ENCODE results near the gene FNBP1L.

The FNBP1L gene

DNA sequence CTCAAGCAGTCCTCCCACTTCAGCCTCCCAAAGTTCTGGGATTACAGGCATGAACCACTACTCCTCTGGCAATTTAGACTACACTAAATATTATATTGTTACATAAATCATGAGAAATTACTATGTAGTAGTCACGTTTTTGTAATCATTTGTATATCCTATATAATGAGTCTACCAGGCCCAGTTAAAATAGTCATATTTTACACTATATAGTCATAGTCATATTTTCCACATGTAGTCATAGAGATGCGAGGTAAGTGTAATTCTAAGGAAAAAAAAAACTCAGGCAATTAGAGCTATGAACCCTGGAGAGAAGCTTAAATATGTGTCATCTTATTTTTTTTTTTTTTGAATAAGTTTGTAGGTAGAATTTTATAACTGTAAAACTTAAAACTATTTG is 90.0 kb downstream of the FNBP1L start:
- no peak for DNase-seq

GRCh38 chr1:93541045-93541444 is 93.1 kb downstream of the FNBP1L start:
- no peak for DNase-seq

- DNase-seq: no peak
Measured at GRCh38 chr1:93542398-93542797, 94.5 kb downstream of the FNBP1L start.

DNA sequence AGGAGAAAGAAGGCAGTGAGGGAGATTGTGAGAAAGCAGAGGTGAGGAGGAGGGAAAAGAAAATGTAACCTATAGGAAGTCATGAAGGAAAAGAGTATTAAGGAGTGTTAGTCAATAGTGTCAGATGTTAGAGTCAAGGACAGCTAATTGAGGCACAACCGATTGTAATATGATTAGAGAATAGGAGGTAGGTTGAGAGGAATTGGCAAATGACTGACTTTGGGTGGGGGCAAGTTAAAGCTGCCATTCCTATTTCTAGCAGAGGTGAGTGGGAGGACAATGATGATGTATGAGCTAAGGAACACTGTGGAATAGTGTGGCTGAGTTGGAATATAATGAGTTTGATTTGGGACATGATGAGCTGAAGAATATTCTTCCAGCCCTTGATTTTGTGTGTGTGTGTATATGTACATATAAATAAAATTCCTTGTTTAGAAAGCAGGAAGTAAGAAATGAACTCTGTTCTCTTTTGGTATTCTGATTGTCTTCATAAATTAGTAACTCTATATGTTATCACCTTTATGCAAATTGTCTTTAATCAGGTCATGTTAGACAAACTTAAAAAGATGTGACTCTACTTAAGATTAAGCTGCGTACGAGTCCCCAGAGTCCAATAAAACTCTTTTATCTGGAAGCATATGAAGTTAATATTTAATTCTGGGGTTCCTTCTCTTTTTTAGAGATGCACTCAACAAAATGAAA is 98.4 kb downstream of the FNBP1L start:
- DNase-seq: no peak

GRCh38 chr1:93549131-93549530 is 101.2 kb downstream of the FNBP1L start:
- DNase-seq: no peak

DNA sequence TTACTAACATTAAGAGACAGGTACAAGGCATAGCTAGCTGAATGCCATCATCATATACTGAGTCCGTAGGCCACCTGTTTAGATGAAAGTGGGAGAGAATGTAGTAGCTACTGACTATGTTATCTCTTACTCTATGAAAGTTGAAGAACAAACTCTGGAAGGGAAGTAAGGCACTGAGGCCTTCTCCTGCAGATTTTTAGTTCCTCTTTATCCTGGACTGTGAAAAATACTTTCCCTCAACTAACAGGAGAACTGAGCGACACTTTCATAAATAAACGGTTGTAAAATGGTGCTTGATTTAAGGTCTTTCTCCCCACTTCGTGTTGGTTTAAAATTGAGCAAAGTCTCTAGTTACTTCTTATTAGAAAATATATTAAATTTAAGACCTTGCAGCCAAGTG is 101.9 kb downstream of the FNBP1L start:
- no peak for DNase-seq

DNA sequence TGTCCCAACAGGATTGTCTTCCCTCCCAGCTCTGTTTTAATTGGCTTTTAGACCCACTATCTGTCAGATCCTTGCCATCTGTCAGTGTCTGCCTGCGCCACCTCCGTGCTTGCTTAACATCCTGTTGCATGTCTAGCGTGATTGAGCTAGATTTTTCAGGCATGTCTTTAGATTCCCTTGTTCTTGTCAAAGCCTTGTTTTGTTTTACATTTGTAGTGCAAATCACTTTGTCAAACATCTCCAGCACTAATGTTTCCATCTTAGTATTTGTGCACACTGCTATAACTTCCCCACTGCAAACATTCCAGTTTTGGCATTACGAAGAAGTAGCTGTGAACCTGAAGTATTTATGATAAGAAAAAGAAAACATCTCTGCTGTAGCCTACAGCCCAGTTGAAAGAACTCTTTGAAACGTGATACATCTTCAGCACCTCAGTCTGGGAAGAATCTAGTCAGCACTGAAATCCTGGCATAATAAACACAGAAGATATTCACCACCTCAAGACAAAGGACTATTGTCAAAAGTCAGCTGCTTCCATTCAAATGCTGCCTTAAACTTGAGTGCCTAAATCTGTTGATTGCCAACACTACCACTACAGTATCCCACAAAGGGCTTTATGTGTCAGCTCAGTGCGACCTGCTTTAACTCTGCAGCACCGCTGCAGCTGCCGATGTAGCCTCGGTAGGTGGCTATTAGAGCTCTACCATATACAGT is 105.0 kb downstream of the FNBP1L start:
- no peak for DNase-seq

- DNase-seq: peak; percentile 74
Measured at GRCh38 chr1:93553886-93554490, 106.1 kb downstream of the FNBP1L start.

- no peak for DNase-seq
Measured at GRCh38 chr1:93554883-93555872, 107.3 kb downstream of the FNBP1L start.

GRCh38 chr1:93556291-93556690 is 108.4 kb downstream of the FNBP1L start:
- DNase-seq: peak; percentile 70

DNA sequence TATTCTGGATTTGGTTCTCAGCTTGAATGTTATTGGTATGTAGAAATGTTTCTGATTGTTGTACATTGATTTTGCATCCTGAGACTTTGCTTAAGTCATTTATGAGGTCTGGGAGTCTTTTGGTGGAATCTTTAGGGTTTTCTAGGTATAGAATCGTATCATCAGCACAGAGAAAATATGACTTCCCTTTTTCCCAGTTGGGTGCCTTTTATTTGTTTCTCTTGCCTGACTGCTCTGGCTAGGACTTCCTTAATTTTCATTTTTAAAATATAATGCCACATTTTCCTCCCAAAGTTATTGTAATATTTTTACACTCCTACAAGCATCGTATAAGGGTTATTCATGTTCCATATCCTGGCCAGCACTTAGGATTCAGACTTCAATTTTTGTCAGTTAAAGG is 111.1 kb downstream of the FNBP1L start:
- DNase-seq: no peak

DNA sequence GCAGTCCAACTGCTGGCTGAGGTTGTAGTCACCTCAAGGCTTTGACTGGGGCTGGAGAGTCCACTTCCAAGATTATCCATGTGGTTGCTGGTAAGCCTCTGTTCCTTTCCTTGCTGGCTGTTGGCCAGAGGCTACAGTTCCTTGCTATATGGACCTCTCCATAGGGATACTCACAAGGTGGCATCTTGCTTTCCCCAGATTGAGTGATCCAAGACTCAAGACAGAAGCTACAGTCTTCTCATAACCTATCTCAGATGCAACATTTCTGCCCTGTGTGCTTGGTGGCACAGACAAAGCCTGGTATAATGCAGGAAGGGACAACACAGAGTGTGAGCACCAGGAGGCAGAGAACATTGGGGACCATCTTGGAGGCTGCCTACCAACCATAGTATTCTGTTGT is 111.8 kb downstream of the FNBP1L start:
- no peak for DNase-seq

DNA sequence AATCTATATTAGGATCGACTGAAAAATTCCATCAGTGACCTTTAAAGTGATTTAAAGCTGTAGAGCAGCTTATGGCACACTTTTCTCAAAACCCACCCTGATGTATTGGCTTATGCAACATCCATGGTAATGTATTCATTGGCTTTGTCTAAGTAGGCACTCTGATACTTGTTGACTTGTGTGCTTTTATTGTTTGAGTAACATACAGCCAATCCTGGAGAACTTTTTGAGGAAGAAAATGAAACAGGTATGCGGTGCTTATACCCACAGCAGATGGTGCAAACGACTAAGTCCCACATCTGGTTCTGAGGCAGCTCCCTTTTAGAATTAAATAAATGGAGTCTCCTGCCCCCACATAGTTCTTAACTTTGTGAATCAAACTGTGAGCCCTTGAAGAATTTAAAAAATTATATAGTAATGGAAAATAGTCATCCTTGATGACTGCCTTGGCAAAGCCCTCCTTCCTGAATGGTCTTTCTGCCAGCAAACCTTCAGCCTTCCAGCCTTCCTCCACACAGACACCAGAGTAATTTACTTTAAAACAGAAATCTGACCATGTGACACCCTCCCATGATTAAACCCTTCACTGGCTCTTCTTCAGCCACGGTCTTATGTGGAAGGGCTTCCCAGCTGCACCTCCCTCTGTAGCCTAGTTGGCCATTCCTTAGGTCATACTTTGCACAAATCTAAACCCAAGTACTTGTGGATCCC is 117.7 kb downstream of the FNBP1L start:
- no peak for DNase-seq

GRCh38 chr1:93566227-93566626 is 118.3 kb downstream of the FNBP1L start:
- no peak for DNase-seq

DNA sequence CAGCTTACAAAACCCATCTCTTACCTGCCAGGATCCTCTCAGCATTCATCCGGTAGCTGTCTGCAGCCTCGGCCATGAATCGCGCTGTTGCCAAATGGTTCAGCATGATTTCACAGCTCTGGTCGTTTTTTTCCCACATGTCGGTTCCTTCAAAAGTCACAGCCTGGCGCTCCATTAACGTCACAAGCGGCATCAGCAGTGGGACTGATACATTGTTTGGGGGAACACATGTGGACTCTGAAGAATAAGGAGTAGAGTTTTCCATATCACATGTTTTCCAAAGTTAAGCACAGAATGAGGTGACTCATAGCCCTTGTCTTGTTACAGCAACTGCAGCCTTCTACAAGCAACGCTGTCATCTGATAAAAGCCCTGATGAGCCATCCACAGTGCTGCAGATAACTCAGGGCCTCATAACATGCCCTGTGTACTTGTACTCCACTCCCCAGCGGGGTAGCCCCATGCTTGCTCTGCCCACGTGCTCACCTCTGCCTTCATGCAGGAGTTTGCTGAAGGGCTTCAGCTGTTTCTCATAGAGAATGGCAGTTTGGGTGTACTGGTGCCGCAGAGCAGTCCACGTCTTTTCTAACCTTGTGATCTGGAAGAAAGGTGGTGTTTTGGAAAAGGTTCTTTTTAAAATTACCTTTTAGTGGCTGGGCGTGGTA is 119.5 kb downstream of the FNBP1L start:
- no peak for DNase-seq

- DNase-seq: no peak
Measured at GRCh38 chr1:93569489-93569888, 121.6 kb downstream of the FNBP1L start.

- DNase-seq: no peak
Measured at GRCh38 chr1:93571623-93572310, 123.8 kb downstream of the FNBP1L start.

DNA sequence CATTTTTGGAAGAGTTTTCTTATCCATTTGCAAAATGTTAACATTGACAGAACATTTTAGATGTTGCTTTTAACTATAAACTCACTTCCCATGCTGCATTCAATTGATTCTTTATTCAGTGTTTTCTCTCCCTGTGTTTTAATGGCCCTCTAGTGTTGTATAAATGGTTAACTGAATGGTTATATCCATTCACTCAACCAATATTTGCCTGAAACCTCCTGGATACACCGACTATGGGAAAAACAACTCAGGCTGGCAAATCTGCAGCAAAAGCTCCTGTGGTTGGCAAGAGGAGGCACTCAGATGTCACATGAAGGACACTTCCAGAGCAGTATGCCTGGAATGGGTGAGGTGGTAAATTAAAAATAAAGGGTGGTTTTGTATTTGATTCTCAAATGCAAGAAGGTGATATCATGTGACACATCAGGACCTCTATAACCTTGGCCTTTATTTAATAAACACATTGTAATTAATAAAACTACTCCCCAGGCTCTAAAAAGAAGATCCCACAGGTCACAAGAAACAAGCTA is 126.1 kb downstream of the FNBP1L start:
- peak; percentile 40 for DNase-seq

DNA sequence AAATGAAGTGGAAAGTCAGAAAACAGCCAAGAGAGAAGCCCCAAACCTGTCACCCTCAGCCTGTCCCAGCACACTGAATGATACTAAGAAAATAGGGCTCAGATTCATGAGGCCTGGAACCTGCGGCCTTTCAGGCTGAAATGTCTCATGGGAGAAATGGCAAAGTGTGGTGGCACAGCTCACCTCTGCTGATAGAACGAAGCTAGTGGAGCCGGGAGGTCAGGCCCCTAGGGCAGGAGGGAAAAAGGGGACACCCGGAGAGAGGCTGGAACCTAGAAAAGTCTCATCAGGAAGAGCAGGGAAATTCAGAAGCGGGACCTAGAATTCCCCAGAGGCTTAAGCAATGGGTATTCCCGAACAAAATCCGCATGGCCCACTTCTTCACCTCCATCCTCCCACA is 126.6 kb downstream of the FNBP1L start:
- no peak for DNase-seq

DNA sequence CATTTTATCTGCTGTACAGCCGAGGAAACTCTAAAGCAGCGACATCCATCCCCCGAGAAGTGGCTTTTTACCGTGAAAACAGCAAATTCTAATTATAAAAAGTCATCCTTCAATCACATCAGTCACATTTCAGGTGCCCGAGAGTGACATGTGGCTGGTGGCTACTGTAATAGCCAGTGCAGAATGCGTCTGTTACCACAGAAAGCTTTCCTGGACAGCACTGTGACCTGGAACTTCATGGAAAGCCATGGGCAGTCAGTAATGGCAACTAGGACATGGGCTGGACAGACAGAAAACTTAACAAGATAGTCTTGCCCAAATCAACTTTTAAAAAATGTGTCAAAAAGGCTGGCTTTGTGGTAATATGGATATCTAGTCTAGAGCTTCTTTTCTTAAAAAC is 127.1 kb downstream of the FNBP1L start:
- DNase-seq: no peak

All from DMS53 (cell line).